Activated T-cell treated with anti-CD3 and anti-CD28 coated beads, Interleukin-2, amount 50 U/mL, for 48 hours (primary cell): ENCODE data around the gene FGF6.

Experiments
- DNase-seq, 2 experiments: peaks; one replicate each; pipeline ENCODE4 v3.0.0-alpha.2; 2020

Gene FGF6

GRCh38 chr12:4446335-4446734 is 720 bp upstream of the FGF6 start:
- DNase-seq: peak in 1 of 2 experiments; percentile 6

- DNase-seq: peak in 1 of 2 experiments; percentile 1
Measured at GRCh38 chr12:4444031-4444430, 1.6 kb downstream of the FGF6 start.

- DNase-seq: no peak
Measured at GRCh38 chr12:4443616-4444015, 2.0 kb downstream of the FGF6 start.

DNA sequence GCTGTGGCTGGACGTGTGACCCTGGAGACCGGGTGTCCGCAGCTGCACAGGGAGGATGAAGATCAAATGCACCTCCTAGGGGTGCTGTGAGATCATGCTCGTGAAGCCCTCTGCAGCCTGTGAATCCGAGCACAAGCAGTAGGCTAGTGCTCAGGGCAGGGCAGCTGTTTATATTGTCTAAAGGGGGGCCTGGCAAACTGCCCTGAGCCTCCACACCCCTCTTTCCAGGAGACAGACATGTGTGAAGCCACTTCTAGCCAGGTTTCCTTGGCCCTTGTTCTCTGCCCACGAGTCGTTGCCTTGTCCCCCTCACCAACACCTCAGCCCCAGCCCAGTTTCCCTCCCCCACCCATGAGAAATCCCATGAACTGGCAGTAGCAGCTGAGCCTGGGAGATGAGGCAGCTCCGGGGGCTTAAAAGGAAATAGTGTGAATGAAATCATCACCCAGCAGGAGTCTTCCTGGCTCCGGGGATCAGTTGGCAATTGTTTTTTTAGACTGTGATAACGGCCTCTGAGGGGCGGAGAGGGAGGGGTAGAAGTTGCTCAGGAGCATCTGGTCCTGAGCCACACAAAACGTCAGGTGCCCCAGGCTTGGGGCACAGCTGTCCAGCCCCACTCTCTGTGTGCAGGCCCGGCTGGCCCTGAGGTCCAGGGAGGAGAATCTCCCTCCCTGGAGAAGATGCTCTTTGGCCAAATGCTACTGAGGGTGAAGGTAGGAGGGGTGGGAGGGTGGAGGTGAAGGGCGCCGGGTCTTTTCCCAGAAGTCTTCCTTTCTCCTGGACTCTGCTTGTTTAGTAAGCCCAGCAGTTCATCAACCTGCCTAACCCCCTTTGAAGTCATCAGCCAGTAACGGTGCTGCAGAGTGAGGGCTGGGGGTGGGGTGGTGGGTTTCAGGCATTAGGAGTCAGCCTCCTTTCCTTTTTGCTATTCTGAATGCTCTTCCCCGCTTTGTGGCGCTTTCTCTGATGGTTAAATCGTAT is 4.0 kb downstream of the FGF6 start:
- peak in 1 of 2 experiments; percentile 6 for DNase-seq

DNA sequence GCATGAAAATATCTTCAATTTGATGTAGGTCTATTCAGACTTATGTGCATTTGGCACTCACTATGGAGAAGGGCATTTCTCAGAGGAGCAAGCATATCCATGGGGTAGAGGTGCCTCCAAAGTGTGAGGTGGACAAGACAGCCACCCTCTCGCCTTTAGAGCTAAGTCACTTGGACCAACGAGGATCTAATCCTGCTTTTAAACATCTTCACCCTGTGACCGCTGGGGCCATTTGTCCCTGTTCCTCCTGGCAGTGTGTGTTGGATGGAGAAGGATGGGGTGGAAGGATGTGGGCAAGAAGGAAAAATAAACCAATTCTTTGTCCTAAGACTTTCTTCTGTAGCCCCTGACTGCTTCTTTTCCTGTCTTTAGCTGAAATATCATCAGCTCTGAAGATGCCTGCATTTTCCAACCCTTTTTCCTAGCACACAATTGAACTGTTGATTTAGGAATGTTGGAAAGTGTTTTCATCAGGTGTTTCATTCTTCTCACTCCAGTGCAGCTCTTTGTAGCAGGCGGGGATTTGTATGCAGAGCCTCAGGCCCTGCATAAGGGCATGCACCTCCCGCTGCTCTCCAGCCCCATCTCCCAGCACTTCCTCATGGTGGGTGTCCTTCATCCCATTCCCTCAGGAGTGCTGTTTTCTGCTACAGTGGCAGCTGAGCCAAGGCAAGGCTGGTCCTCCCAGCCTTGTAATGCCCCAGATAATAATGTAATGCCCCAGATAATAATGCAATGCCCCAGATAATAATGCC is 5.3 kb downstream of the FGF6 start:
- no peak for DNase-seq

DNA sequence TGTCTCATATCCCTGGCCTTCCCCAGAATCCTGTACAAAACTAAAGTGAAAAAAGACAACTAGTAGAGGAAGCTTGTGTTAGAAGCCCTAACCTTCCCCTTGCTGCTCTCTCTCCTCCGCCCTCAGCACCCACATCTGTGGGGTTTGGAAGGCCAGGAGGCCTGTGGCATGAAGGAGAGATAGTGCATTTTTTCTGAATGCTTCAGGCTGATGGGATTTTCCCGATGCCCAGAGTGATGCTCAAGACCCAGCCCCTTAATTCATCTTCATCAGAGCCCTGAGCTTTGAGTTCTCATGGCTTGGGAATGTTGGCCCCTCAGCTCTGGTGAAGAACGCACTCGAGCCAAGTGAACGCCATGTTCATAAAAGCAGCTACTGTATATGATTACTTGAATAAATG is 5.9 kb downstream of the FGF6 start:
- peak in 1 of 2 experiments; percentile 3 for DNase-seq

DNA sequence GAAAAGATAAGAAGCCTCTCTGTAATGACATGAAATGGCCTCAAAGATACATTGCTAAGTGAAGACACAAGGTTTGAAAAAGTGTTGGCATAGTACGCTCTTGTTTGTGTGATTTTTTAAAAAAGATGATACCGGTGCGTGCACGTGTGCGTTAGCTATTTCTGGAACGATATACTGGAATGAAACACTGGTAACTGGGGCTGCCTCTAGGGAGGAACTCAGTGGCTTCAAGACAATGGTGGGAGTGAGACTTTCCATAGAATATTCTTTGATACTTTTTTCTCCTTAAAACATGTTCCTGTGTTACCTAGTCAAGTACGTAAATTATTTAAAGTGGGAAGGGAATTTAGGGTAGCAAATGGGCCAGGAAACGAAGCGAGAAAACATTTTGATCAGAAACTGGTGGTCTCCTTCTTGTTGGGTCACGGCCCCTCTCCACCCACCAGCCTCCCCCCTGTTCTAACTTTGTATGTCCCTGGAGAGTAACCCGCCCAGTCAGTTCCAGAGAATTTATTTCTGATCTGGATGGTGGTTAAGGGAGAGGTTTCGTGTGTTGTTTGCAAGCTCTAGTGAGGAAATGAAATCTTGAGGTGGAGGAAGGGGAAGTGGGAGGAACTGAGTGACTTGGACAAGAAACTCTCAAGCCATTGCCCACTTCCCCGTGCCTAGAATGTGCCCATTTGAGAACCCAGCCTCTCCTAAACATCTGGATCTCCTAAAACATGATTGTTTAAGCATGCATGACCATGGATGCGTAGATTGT is 6.6 kb downstream of the FGF6 start:
- DNase-seq: peak in 1 of 2 experiments; percentile 5

GRCh38 chr12:4435537-4435936 is 10.1 kb downstream of the FGF6 start:
- peak in 1 of 2 experiments; percentile 11 for DNase-seq

GRCh38 chr12:4434706-4435425 is 10.7 kb downstream of the FGF6 start:
- no peak for DNase-seq

GRCh38 chr12:4434301-4434700 is 11.3 kb downstream of the FGF6 start:
- no peak for DNase-seq

GRCh38 chr12:4433745-4434058 is 11.9 kb downstream of the FGF6 start:
- no peak for DNase-seq

DNA sequence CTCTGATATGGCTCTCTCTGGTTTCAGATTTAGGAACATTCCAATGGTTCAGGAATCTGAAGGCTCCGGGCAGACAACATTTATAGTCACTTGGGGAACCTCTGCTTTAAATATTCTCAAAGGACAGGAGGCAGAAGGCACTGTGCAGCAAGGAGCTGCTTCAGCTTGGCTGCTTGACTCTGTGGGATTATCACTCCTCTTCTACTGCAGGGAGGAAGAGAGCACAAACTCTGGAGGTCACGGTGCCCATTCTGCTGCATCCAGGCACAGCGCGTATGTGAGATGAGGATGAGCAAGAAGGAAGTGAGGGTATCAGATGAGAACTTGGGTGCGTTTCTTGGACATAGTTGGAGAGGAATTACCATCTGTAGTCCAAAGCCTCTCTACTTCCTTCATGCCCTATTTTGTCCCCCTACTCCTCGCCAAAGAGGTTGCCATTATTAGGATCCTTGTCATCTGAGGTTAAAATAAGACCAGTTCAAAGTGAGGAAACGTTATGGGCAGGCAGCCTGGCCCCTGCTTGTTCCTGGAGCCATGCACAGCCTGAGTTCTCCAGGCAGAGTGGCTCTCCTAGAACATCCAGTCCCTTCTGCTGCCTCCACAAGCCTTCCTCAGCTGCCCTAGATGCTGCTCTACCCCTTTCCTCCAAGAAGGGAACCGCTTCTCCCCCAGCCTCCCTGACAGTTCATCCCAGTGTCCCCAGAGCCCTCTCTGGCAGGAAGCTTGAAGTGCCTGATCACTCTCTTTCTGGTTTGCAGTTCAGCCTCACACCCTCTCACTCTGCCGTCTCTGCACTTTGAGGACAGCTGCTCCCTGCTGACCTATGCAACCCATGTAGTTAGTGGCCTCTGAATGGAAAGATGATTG is 12.5 kb downstream of the FGF6 start:
- DNase-seq: no peak

- no peak for DNase-seq
Measured at GRCh38 chr12:4431866-4432265, 13.7 kb downstream of the FGF6 start.

- no peak for DNase-seq
Measured at GRCh38 chr12:4431436-4431835, 14.2 kb downstream of the FGF6 start.

DNA sequence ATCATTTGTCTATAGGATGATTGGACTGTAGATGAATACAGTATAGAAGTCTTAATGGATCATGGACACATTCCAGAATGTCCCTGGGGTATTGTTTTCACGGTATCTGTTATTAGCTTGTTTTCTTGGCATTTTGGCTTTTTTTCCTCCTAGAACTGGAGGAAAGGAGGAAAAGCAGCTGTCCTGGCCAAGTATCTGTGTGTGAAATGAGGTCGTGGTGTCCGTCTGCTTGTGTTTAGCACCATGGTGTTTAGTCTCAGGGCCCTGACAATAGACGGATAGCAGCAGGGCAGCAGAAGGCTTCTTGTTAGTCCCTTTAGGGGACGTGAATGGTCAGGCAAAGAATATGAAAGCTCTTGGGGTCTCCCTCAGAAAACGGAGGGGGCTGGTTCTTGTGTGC is 21.2 kb downstream of the FGF6 start:
- DNase-seq: no peak

DNA sequence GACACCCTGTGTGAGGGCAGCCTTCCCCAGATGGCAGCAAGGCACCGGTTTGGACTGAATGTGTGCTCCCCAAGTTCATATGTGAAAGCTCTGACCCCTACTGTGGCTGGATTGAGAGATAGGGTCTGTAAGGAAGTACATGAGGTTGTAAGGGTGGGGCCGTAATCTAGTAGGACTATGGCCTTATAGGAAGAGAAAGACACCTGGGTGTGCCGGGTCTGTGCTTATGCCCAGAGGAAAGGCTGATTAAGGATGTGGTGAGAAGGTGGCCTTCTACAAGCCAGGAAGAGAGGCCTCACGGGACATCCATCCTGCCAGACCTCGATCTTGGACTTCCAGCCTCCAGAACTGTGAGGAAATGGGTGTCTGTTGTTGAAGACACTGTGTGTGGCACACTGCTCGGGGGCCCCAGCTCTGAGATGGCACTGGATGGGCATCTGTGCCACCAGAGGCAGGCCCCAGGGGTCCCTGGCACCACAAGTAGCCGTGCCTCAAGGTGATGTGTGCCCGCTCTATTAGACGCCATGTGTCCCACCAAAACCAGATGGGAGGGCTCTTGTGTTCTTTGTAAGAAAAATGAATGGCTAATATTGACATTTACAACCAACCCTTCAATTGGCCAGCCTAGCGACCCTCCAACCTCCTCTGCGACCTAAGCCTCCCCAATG is 22.0 kb downstream of the FGF6 start:
- DNase-seq: no peak

- no peak for DNase-seq
Measured at GRCh38 chr12:4422985-4423384, 22.6 kb downstream of the FGF6 start.

- peak; percentile 20 to 27 for DNase-seq
Measured at GRCh38 chr12:4421590-4422031, 24.0 kb downstream of the FGF6 start.

GRCh38 chr12:4420138-4420670 is 25.4 kb downstream of the FGF6 start:
- DNase-seq: no peak

DNA sequence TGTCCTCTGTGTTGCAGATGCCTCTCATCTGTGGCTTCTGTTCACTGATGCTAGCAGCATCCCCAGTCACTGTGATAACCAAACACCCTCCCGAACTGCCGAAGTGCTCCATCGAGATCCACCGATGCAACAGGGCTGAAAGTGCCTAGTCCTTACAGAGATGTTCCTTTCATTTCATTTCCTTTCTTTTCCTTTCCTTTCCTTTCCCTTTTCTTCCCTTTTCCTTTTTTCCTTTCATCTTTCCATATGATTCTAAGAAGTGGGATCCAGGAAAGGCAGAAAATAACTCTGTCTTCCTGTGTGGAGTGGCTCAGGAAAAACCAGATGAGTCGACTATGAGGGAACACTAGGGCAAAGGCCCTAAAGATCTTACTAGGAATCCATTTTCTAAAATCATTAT is 26.7 kb downstream of the FGF6 start:
- DNase-seq: no peak

- DNase-seq: no peak
Measured at GRCh38 chr12:4417936-4418335, 27.7 kb downstream of the FGF6 start.
